Mesodermal cell (in vitro differentiated cells): ENCODE data around the gene TCAP.

Experiments
- H3K27ac ChIP-seq: 2 replicates; pipeline ENCODE4 v1.7.0; 2013; ENCODE audit warnings: mild to moderate bottlenecking, low read depth, low read length, moderate library complexity; ENCODE audit not compliant: severe bottlenecking
- H3K36me3 ChIP-seq: 2 replicates; pipeline ENCODE4 v1.7.1; 2013; ENCODE audit warnings: mild to moderate bottlenecking, low read length, moderate library complexity; ENCODE audit not compliant: control insufficient read depth, insufficient read depth
- H3K4me1 ChIP-seq: one replicate; pipeline ENCODE4 v1.7.1; 2013; ENCODE audit warnings: mild to moderate bottlenecking, low read length; ENCODE audit not compliant: insufficient read depth, control insufficient read depth, poor library complexity, severe bottlenecking
- H3K4me3 ChIP-seq: 2 replicates; pipeline ENCODE4 v1.7.0; 2013; ENCODE audit warnings: low read length, control low read depth, mild to moderate bottlenecking; ENCODE audit not compliant: insufficient read depth, poor library complexity, severe bottlenecking; ENCODE audit errors: extremely low read depth
- H3K9me3 ChIP-seq: 2 replicates; pipeline ENCODE4 v1.7.1; 2013; ENCODE audit warnings: mild to moderate bottlenecking, low read length, moderate library complexity; ENCODE audit not compliant: control insufficient read depth
- WGBS, 2 experiments: methylation state at CpG; one replicate each; pipeline ENCODE4 v1.1.5; 2013; ENCODE audit warnings: missing lambda C conversion rate in 2 of 2; ENCODE audit not compliant: insufficient coverage in 2 of 2; 5-methylcytosine and 5-hydroxymethylcytosine counted together

Gene TCAP

GRCh38 chr17:39677072-39677471 lies 11.9 kb downstream of the TCAP start:
- no peaks in the 10 kb centered on the region for H3K9me3 ChIP-seq
- H3K27ac ChIP-seq, result no peak overlapping the region
- no peak overlapping the region for H3K4me3 ChIP-seq
- 92 to 94% methylated on average over 6 of the region's 8 CpGs for WGBS, 2 experiments
- peaks cover 5% of the 10 kb centered on the region for H3K4me1 ChIP-seq
- peaks cover 2% of the 10 kb centered on the region for H3K36me3 ChIP-seq

GRCh38 chr17:39677542-39678339 lies 12.6 kb downstream of the TCAP start:
- Histone ChIP-seq H3K4me3 (no peak overlapping the region), H3K36me3 (peaks cover 2% of the 10 kb centered on the region), H3K27ac (no peak overlapping the region), H3K9me3 (no peaks in the 10 kb centered on the region), H3K4me1 (peaks cover 5% of the 10 kb centered on the region)
- 89 to 92% methylated on average over 11 to 12 of the region's 13 CpGs for WGBS, 2 experiments

- Histone ChIP-seq H3K4me1 (peaks cover 5% of the 10 kb centered on the region), H3K4me3 (no peak overlapping the region), H3K36me3 (peaks cover 2% of the 10 kb centered on the region), H3K27ac (no peak overlapping the region), H3K9me3 (no peaks in the 10 kb centered on the region)
- 84 to 86% methylated on average over 9 to 12 of the region's 13 CpGs for WGBS, 2 experiments
Observed at GRCh38 chr17:39678340-39679116, 13.4 kb downstream of the TCAP start.

GRCh38 chr17:39679521-39680192 lies 14.5 kb downstream of the TCAP start:
- Histone ChIP-seq H3K27ac (no peak overlapping the region), H3K4me1 (peaks cover 5% of the 10 kb centered on the region), H3K4me3 (no peak overlapping the region), H3K9me3 (no peaks in the 10 kb centered on the region), H3K36me3 (peaks cover 2% of the 10 kb centered on the region)
- 89 to 90% methylated on average over 11 to 12 of the region's 12 CpGs for WGBS, 2 experiments

GRCh38 chr17:39683295-39683939 lies 18.3 kb downstream of the TCAP start:
- no peaks in the 10 kb centered on the region for H3K36me3 ChIP-seq
- H3K4me1 ChIP-seq, result peaks cover 6% of the 10 kb centered on the region
- 85 to 94% methylated on average over 7 of the region's 9 CpGs for WGBS, 2 experiments
- no peak overlapping the region for H3K4me3 ChIP-seq
- H3K27ac ChIP-seq, result no peak overlapping the region
- H3K9me3 ChIP-seq, result peaks cover 3% of the 10 kb centered on the region

- Histone ChIP-seq H3K27ac (no peak overlapping the region), H3K9me3 (peaks cover 3% of the 10 kb centered on the region), H3K4me3 (no peak overlapping the region), H3K4me1 (peaks cover 13% of the 10 kb centered on the region), H3K36me3 (no peaks in the 10 kb centered on the region)
- WGBS, 2 experiments, result 92 to 93% methylated on average over 10 to 11 of the region's 12 CpGs
Observed at GRCh38 chr17:39684369-39685192, 19.4 kb downstream of the TCAP start.

GRCh38 chr17:39687101-39687545 lies 22.0 kb downstream of the TCAP start:
- Histone ChIP-seq H3K9me3 (peaks cover 3% of the 10 kb centered on the region), H3K36me3 (no peaks in the 10 kb centered on the region), H3K4me3 (peak overlapping the region; percentile 48), H3K27ac (no peak overlapping the region), H3K4me1 (peaks cover 10% of the 10 kb centered on the region)
- WGBS, 2 experiments, result 75 to 86% methylated on average over 6 of the region's 6 CpGs

GRCh38 chr17:39687546-39688474 lies 22.7 kb downstream of the TCAP start, which contains the start of gene PGAP3:
PGAP3 (minus strand) TSS chr17:39688057; CDS start chr17:39688014, 43 bp downstream.
- 35 to 46% methylated on average over 24 to 37 of the region's 45 CpGs for WGBS, 2 experiments
- peak within 1 kb of the TSS; percentile 48 for H3K4me3 ChIP-seq
- H3K9me3 ChIP-seq, result peaks cover 3% of the 10 kb centered on the region
- H3K4me1 ChIP-seq, result peaks cover 10% of the 10 kb centered on the region
- peak within 1 kb of the TSS; percentile 78 for H3K27ac ChIP-seq
- H3K36me3 ChIP-seq, result no peaks in the 10 kb centered on the region

- Histone ChIP-seq H3K9me3 (peaks cover 3% of the 10 kb centered on the region), H3K27ac (peak overlapping the region; percentile 78), H3K4me1 (peaks cover 10% of the 10 kb centered on the region), H3K4me3 (peak overlapping the region; percentile 48), H3K36me3 (no peaks in the 10 kb centered on the region)
- WGBS, 2 experiments, result 28 to 34% methylated on average over 3 to 4 of the region's 6 CpGs
Observed at GRCh38 chr17:39688475-39688835, 23.3 kb downstream of the TCAP start.
